Left renal cortex interstitium (tissue), 4 donors: ENCODE measurements around the gene AP5M1. TPM values are rescaled to one million over a fixed set of nuclear protein-coding genes. Genes with fewer than 3 reads are reported as not detected.
"Not testable (repeated sequence)": the region's sequence is repeated elsewhere in the genome, so short reads cannot be mapped to it uniquely, and the experiment has no call there.

Experiments used
- DNase-seq, 4 donors: peaks; one replicate each; pipeline ENCODE4 v3.0.0-alpha.2; 2013; ENCODE audit warnings: low read depth in 4 of 4, low spot score in 2 of 4, missing footprints in 1 of 4
- polyA plus RNA-seq, 4 donors: library from polyadenylated mRNA; unstranded; fragments of 120-200 nt; gene quantifications; one replicate each; pipeline ENCODE4 v1.2.1, GENCODE V29; 2013; ENCODE audit not compliant: insufficient read length in 4 of 4

AP5M1 gene
- polyA plus RNA-seq, 4 donors = 54.3 to 60.3 (median 59.0) TPM

DNA sequence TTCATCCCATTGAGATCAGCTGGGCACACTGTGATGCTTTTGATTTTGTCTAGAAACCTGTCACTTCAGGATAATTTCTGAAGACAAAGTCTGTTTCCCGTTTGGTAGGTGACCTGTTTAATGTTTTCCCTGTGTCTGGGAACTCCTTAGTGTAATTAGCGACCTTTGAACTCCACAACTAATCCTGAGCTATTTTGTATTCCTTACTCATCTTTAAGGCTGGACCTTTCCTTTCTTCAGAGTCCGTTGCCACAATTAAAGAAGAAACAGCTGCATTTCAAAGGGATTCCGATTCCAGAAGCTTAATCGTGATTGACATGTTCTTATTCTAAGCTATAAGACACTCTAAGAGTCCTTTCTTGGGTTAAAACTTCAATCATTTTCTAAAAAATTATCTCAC lies 22.0 kb downstream of the AP5M1 start:
- DNase-seq = no peak

DNA sequence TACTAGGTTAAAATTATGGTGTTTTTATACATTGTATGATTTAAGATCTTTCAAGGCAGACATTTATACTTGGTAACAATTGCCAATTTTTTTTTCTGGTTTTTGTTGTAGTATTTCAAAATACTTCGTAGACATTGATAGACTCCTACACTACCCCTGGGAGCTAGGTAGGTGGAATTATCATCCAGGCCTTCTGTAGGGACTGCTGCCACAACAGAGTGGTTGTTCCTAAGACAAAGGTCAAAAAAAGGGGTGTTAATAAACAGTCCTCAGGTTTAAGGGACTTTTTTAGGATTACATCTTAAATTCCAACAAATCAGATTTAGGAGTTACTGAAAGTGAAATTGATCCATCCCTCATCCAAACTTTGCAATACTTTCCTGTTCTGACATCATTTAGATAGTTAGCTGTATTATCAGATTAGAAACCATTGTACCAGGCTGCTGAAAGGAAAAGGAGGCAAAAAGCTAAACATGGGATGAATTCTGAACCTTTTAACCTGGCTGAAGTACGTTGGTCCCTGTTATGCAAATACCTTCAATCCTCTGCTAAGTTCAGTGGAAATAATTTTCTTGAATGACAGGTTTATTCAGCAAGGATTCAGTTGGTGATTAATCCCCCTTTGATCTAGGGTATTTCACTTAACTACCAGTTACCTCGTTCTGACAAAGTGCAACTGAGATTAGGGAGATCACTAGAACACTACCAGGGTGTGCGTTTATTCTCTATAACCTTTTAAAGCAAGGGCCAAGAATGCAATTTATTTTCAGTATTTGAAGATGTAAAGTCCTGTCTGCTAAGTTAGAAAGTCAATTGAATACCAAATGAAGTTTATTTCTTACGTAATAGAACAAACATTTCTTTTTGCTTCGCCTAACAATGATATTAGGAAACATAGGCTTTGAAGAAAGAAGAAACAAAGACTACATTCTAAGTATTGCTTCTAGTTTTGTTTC lies 23.2 kb downstream of the AP5M1 start:
- DNase-seq = no peak

DNA sequence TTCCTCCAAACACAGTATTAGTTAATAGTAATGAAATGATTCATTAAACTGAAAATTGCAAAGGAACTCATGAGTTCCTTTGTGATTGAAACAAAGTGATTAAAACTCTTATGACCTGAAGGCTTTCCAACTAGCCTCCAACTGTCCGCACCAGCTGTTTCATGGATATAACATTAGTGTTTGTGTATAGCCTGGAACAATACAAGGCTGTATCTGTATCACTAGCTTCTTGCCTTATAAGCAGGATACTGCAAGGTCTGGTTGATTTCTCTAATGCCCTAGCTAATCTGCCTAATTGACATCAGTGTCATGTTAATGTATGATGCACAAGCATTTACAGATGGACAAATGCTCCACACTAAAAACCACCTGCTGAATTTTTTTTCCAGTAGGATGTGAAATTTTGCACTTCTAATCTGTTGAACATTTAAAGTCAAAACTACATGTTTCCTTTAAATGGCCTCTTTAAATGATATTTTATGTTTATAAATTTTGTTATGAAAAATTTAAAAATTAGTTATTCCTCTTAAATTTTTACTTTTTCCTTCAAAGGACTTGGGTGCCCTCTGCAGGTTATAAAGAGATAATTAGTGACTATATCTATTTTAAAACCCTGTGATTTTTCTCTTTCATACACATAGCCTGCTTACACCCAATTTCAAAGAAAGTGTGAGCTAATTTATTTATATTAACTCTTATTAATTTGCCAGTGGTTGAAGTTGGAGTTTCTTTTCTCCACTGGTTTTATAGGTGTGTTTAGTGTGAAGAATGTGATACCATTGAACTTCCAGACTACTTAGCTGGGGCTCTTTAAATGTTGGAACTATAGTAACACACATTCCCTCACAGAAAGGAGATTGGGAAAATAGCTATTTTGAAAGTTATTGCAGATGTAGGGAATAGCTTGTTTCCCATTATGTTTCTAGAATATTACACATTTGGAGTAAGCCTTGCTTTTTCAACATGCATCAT lies 25.4 kb downstream of the AP5M1 start:
- DNase-seq = no peak

DNA sequence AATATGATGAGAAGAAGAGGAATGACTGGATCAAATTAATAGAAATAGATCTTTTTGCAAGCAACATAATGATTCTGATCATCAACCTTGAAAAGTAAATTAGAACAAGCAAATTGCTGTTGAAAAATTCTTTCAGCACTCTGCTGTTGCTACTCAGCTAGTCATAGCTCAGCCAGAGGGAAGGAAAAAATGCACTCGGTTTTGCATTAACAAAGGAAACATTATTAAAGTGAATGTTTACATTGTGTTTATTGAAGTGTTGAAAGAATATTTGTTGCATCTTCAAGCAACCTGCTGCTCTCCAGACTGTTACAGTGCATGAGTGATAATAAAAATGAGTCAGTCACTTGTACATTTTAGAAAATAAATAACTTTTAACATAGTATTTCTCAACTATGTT lies 26.5 kb downstream of the AP5M1 start:
- no peak for DNase-seq

DNA sequence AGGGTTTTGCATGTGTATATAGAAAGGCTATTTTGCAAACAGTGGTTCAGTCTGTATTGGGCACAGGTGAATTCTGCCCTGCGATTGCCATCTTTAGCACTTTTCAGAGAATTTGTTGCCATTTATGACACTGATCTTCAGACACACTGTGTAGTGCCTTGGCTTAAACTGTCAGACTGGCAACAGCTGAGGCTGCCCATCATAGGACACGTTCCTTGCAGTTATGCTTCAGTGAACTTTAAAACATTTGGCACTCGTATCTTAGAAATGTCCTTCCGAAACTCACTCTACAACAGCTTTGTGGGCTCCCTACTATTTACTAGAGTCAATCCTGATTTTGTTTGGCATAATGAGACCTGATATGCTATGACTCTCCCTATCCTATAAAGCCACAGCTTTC lies 29.1 kb downstream of the AP5M1 start:
- DNase-seq = no peak

DNA sequence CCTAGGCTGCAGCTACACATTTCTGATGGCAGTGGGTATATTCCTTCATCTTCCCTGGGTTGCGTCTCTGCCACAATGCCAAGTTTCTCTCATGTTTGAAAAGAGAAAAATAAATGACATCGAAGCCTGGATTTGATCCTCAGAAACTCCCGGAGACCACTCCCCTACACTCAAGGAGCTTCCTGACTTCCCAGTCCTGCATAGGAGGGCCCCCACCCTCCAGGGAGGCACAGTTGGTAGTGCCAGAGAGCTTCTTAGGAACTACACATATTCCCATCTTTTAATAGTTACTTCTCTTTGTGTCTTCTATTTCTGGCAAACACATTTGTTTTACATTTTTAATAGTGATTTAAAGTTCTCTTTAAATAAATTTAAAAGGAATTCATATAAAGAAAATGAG lies 30.7 kb downstream of the AP5M1 start:
- DNase-seq = no peak

DNA sequence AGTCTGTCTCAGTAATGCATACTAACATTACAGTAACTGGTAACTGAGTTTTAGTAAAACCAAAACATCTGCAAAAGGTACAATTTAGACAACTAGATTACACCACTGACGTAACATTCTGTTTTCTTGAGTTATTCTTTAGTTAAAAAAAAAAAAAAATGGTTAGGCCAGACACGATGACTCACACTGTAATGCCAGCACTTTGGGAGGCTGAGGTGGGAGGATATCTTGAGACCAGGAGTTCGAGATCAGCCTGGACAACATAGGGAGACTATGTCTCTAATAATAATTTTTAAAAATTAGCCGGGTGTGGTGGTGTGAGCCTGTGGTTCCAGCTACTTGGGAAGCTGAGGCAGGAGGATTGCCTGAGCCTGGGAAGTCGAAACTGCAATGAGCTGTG lies 34.1 kb downstream of the AP5M1 start:
- DNase-seq = no peak

DNA sequence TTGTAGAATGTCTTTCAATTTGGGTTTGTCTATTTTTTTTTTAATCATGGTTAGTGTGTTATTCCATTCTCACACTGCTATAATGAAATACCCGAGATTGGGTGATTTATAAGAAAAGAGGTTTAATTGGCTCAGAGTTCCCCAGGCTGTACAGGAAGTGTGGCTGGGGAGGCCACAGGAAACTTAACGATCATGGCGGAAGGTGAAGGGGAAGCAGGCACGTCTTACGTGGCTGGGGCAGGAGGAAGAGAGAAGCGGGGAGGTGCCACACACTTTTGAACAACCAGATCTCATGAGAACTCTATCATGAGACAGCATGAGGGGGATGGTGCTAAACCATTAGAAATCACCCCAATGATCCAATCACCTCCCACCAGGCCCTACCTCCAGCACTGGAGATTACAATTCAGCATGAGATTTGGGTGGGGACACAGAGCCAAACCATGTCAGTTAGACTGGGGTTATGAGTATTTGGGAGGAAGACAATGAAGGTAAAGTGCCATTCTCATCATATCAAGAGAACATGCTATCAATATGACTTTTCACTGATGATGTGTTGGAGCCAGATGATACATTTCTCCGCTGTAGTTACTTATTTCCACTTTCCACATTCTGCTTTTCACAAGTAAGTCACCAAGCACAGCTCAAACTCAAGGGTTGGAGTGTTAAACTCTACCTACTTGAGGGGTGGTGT lies 45.8 kb downstream of the AP5M1 start:
- no peak for DNase-seq

DNA sequence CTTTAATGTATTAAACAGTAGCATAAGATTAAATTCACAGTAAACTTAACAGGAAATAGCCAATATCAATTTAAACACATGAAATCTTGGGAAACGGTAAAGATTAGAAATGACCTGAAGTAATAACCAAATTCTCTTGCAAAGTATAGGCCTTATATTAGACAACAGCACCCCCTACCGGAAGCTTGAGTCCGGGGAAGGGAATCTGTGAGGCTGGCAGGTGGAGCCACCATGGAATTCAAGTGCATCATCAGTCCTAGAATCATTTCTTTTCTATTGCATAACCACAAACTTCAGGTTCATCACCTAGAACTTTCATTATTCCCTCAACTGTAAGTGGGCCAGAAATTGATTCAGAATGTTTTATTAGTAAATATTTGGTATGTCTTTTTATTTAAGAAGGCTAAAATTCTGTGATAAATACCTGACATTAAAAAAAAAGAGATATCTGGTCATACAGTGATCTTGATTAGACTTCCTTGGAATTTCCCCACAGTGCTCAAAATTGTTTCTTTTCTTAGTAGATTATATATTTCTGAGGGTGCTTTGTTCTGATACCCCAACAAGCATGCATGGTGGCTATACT lies 48.6 kb downstream of the AP5M1 start:
- peak; percentile 29 to 75 (median 50) for DNase-seq

DNA sequence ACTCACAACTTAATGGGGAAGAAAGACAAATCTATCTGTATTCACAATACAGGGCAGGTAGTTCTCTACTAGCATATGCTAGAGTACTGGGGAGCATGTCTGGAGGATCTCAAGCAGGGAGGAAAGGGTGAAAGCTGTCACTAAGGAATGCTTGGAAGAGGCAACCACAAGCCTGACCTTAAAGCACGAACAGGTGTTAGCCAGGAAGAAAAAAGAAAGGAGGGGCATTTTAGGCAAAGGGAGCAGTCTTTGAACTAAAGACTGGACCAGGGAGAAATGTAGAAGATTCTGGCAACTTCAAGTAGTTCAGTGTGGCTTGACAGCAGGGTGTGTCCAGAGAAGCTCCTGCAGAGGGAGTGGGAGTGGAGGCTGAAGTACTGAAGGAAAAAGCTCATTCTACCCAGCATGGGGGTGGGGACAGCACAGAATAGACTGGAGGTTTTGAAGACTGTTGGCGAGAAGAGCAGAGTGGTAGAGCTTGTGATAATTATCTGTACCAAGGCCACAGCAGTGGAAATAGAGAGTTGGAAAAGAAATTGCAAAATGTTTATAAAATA lies 50.9 kb downstream of the AP5M1 start:
- no peak for DNase-seq

DNA sequence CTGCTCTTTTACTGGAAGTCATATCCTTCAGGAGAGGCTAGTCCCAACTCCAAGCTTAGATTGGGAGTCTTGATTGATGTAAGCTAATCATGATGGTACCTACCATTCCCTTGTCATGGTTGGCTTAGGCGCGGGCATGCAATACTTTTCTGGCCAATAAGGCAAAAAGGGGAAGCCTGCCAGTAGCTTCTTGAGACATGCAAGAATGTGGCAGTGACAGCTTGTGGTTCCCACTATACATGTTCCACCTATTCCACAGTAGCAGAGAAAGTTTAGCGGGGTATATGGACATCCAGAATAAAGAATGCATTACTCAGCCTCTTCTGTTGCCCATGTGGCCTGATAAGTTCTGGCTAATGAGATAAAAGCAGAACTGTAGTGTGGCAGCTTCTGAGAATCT lies 55.0 kb downstream of the AP5M1 start:
- no peak for DNase-seq

DNA sequence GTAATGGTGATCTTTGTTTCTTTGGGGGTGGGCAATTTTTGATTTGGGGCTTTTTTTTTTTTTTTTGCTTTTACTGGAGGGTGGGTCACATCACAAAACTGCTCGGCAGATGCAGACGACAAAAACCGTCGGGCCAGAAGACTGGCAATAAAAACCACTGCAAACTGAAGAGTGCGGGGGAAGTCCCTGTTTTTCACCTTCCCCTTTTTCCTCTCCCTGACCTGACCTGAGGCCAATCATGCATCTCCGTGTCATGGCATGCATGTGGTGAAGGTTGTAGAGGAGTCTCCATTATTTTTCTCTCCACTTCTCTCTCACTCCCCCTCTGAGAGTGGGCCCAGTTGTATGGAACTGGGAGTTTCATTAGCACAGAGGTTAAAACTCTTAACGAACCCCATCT lies 57.5 kb downstream of the AP5M1 start:
- DNase-seq = no peak

DNA sequence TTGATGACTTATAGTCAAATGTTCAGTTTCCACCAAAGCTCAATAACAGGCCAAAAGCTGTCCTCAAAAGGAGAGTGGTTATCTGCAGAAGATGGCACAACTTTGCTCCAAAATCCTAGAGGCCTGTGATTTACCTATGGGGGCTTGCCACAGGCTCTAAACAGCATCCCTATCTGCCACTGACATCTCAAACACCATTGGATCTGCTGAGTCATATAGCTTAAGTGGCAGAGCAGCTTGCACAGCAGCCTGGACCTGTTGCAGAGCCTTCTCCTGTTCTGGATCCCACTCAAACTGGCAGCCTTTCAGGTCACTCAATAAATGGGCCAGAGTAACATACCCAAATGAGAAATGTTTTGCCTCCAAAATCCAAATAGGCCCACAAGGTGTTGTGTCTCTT lies 61.1 kb downstream of the AP5M1 start:
- DNase-seq = no peak

DNA sequence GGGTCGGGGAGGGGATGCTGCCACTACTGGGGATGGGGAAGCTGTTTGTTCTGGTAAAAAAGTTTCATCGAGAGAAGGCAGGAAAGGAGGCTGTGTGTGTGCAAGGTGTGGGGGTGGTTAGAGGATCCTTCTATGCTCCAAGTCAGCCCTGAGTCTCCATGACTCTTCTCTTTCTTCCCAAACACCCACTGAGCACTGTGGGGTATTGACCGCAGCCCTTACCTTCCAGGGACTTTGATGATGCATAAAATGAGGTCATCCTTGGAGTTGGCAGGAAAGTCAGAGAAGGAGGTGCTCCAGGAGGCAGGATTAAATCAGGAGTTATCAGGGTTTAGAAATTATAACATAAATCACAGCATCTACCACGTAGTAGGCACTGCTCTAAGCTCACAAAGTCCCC lies 63.7 kb downstream of the AP5M1 start:
- not testable (repeated sequence) for DNase-seq

DNA sequence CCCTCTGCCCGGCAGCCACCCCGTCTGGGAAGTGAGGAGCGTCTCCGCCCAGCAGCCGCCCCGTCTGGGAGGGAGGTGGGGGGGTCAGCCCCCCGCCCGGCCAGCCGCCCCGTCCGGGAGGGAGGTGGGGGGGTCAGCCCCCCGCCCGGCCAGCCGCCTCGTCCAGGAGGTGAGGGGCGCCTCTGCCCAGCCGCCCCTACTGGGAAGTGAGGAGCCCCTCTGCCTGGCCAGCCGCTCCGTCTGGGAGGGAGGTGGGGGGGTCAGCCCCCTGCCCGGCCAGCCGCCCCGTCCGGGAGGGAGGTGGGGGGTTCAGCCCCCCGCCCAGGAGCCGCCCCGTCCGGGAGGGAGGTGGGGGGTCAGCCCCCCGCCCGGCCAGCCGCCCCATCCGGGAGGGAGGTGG lies 65.0 kb downstream of the AP5M1 start:
- not testable (repeated sequence) for DNase-seq

DNA sequence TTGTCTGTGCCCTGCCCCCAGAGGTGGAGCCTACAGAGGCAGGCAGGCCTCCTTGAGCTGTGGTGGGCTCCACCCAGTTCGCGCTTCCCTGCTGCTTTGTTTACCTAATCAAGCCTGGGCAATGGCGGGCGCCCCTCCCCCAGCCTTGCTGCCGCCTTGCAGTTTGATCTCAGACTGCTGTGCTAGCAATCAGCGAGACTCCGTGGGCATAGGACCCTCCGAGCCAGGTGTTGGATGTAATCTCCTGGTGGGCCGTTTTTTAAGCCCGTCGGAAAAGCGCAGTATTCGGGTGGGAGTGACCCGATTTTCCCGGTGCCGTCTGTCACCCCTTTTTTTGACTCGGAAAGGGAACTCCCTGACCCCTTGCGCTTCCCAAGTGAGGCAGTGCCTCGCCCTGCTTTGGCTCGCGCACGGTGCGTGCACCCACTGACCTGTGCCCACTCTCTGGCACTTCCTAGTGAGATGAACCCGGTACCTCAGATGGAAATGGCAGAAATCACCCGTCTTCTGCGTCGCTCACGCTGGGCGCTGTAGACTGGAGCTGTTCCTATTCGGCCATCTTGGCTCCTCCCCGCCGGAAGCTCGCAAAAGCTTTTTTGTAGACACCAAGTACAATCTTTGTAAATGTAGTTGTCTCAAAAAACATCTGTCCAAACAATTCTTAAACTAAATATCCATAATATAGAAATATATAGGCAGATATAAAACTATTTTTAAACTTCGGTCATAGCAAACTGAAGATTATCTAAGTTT lies 75.0 kb downstream of the AP5M1 start:
- DNase-seq = not testable (repeated sequence)

DNA sequence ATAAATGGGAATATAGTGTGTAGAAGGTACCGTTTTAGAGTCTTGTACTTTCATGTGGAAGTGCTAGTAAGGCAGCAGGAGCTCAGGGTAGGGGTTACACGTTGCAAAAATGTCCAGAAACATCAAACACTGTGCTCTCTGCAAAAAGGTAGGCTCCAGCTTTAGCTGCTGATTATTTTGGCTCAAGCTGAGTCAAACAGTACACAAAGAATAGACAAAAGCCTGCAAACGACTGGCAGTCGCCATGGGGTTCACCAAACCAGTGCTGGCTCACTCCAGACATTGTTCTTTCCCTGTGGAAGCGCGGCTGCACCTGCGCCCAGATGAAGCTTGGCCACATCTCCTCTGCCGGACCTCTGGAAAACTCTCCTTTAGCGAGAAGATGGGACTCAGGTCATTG lies 76.3 kb downstream of the AP5M1 start:
- DNase-seq = no peak

DNA sequence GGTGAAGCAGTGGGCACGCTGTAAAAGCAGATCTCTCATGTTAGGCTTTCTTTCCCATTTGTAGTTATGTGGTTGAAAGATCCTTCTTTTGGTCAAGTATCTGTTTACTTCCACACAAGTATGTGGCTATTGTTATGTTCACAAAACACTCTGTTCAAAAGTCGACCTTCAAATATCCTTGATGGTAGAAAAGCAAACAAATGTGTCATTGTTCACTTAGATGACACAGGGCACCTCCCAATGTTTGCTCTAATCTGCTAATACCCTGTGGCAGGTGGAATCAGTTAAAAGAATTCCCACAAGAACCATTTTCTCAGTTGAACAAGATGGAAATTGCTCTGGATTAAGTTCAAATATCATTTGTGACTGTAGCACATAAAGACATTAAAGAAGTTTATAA lies 78.0 kb downstream of the AP5M1 start:
- no peak for DNase-seq
